ENCODE measurements around the gene ALKAL2.

GRCh38 chr2:309148-309953 lies 21.5 kb upstream of the ALKAL2 start:
- TF ChIP-seq ELF1 (IDR thresholded peaks at IDR 0.05): no peak
- no peak for TF ChIP-seq MEF2A (IDR thresholded peaks at IDR 0.05; ENCODE audit: borderline replicate concordance, low read depth)
- TF ChIP-seq RFX5 (IDR thresholded peaks at IDR 0.05; ENCODE audit: low read length): no peak
- no peak for TF ChIP-seq CTCF (IDR thresholded peaks at IDR 0.05)

All from SK-N-SH (cell line).